ACC112 (cell line): Measurements from ENCODE around the gene RLIM.
A peak's percentile ranks its signal among the peaks of the same experiment; 100 is the strongest.

Experiments
- H2AFZ ChIP-seq: fragments of 200-600 bp; sonication (generic); one replicate; pipeline ENCODE4 v1.6.0; 2017; ENCODE audit warnings: antibody characterized with exemption, low read length; ENCODE audit not compliant: unreplicated experiment
- H3K27ac ChIP-seq: fragments of 200-600 bp; sonication (generic); 2 replicates; pipeline ENCODE4 v1.5.1; 2014; ENCODE audit warnings: low read depth, mild to moderate bottlenecking, antibody characterized with exemption, low read length, moderate library complexity
- H3K27me3 ChIP-seq: fragments of 200-600 bp; sonication (generic); 2 replicates; pipeline ENCODE4 v1.6.1; 2014; ENCODE audit warnings: mild to moderate bottlenecking, antibody characterized with exemption, low read length, moderate library complexity, mixed read lengths; ENCODE audit not compliant: insufficient read depth
- H3K36me3 ChIP-seq: fragments of 200-600 bp; sonication (generic); 2 replicates; pipeline ENCODE4 v1.6.1; 2016; ENCODE audit warnings: mild to moderate bottlenecking, antibody characterized with exemption, low read length, moderate library complexity, mixed read lengths; ENCODE audit not compliant: insufficient read depth
- H3K4me1 ChIP-seq: fragments of 200-600 bp; sonication (generic); one replicate; pipeline ENCODE4 v1.6.1; 2016; ENCODE audit warnings: low read length, mixed read lengths; ENCODE audit not compliant: insufficient read depth, unreplicated experiment, control insufficient read depth
- H3K4me3 ChIP-seq: fragments of 200-600 bp; sonication (generic); 2 replicates; pipeline ENCODE4 v1.5.1; 2014; ENCODE audit warnings: mild to moderate bottlenecking, low read depth, low read length
- H3K79me2 ChIP-seq: fragments of 200-600 bp; sonication (generic); one replicate; pipeline ENCODE4 v1.6.0; 2016; ENCODE audit warnings: low read length; ENCODE audit not compliant: control insufficient read depth, unreplicated experiment, insufficient read depth

The RLIM gene

GRCh38 chrX:74585766-74586165 is 28.7 kb downstream of the RLIM start:
- no peaks in the 10 kb centered on the region for H3K27me3 ChIP-seq
- no peaks in the 10 kb centered on the region for H3K4me1 ChIP-seq
- H2AFZ ChIP-seq: no peak overlapping the region
- no peaks in the 10 kb centered on the region for H3K79me2 ChIP-seq
- no peak overlapping the region for H3K27ac ChIP-seq
- H3K36me3 ChIP-seq: peaks cover 12% of the 10 kb centered on the region
- H3K4me3 ChIP-seq: no peak overlapping the region

GRCh38 chrX:74579597-74580198 is 34.7 kb downstream of the RLIM start:
- H3K4me3 ChIP-seq: no peak overlapping the region
- H3K79me2 ChIP-seq: no peaks in the 10 kb centered on the region
- no peak overlapping the region for H2AFZ ChIP-seq
- no peak overlapping the region for H3K27ac ChIP-seq
- no peaks in the 10 kb centered on the region for H3K36me3 ChIP-seq
- H3K27me3 ChIP-seq: no peaks in the 10 kb centered on the region
- H3K4me1 ChIP-seq: no peaks in the 10 kb centered on the region

- Histone ChIP-seq H3K27me3 (no peaks in the 10 kb centered on the region), H3K79me2 (no peaks in the 10 kb centered on the region), H3K4me3 (no peak overlapping the region), H3K36me3 (no peaks in the 10 kb centered on the region), H3K27ac (no peak overlapping the region), H3K4me1 (no peaks in the 10 kb centered on the region), H2AFZ (no peak overlapping the region)
Measured at GRCh38 chrX:74578137-74578536, 36.3 kb downstream of the RLIM start.

GRCh38 chrX:74557378-74557777 is 57.0 kb downstream of the RLIM start:
- H3K27ac ChIP-seq: no peak overlapping the region
- no peaks in the 10 kb centered on the region for H3K4me1 ChIP-seq
- no peak overlapping the region for H2AFZ ChIP-seq

GRCh38 chrX:74551934-74552333 is 62.5 kb downstream of the RLIM start:
- H3K27ac ChIP-seq: no peak overlapping the region
- H3K36me3 ChIP-seq: no peaks in the 10 kb centered on the region
- H3K27me3 ChIP-seq: no peaks in the 10 kb centered on the region
- H3K4me3 ChIP-seq: no peak overlapping the region
- no peaks in the 10 kb centered on the region for H3K4me1 ChIP-seq
- H2AFZ ChIP-seq: no peak overlapping the region
- no peaks in the 10 kb centered on the region for H3K79me2 ChIP-seq

More at GRCh38 chrX:74557378-74557777, 57.0 kb downstream of the RLIM start:
- Histone ChIP-seq H3K4me3 (no peak overlapping the region), H3K36me3 (no peaks in the 10 kb centered on the region), H3K79me2 (no peaks in the 10 kb centered on the region), H3K27me3 (no peaks in the 10 kb centered on the region)

GRCh38 chrX:74550295-74550802 is 64.1 kb downstream of the RLIM start:
- Histone ChIP-seq H3K36me3 (no peaks in the 10 kb centered on the region), H3K27ac (no peak overlapping the region), H2AFZ (peak overlapping the region; percentile 43), H3K79me2 (no peaks in the 10 kb centered on the region), H3K4me1 (no peaks in the 10 kb centered on the region), H3K27me3 (no peaks in the 10 kb centered on the region), H3K4me3 (peak overlapping the region; percentile 62; the same call in 1 of the 2 replicates)

GRCh38 chrX:74546984-74547383 is 67.4 kb downstream of the RLIM start:
- no peaks in the 10 kb centered on the region for H3K79me2 ChIP-seq
- H3K4me1 ChIP-seq: no peaks in the 10 kb centered on the region
- peak overlapping the region; percentile 39; the same call in 1 of the 2 replicates for H3K27ac ChIP-seq
- no peak overlapping the region for H2AFZ ChIP-seq
- no peak overlapping the region for H3K4me3 ChIP-seq
- H3K36me3 ChIP-seq: no peaks in the 10 kb centered on the region
- H3K27me3 ChIP-seq: no peaks in the 10 kb centered on the region

- Histone ChIP-seq H3K27me3 (no peaks in the 10 kb centered on the region), H3K4me3 (no peak overlapping the region), H3K27ac (peak overlapping the region; percentile 39; the same call in 1 of the 2 replicates), H3K4me1 (no peaks in the 10 kb centered on the region), H2AFZ (no peak overlapping the region), H3K36me3 (no peaks in the 10 kb centered on the region), H3K79me2 (no peaks in the 10 kb centered on the region)
Measured at GRCh38 chrX:74545880-74546523, 68.4 kb downstream of the RLIM start.

GRCh38 chrX:74540635-74541249 is 73.7 kb downstream of the RLIM start:
- no peaks in the 10 kb centered on the region for H3K79me2 ChIP-seq
- no peak overlapping the region for H3K4me3 ChIP-seq
- no peaks in the 10 kb centered on the region for H3K36me3 ChIP-seq
- H3K27ac ChIP-seq: no peak overlapping the region
- no peak overlapping the region for H2AFZ ChIP-seq
- peaks cover 4% of the 10 kb centered on the region for H3K4me1 ChIP-seq
- no peaks in the 10 kb centered on the region for H3K27me3 ChIP-seq

- no peaks in the 10 kb centered on the region for H3K36me3 ChIP-seq
- peak overlapping the region; percentile 77 for H3K4me3 ChIP-seq
- peaks cover 14% of the 10 kb centered on the region for H3K4me1 ChIP-seq
- peak overlapping the region; percentile 86 for H3K27ac ChIP-seq
- H3K79me2 ChIP-seq: no peaks in the 10 kb centered on the region
- peak overlapping the region; percentile 46 for H2AFZ ChIP-seq
- no peaks in the 10 kb centered on the region for H3K27me3 ChIP-seq
Measured at GRCh38 chrX:74536832-74537371, 77.5 kb downstream of the RLIM start.
